Activated CD8-positive, alpha-beta memory T cell treated with anti-CD3 and anti-CD28 coated beads for 24 hours (primary cell): ENCODE results near the gene DNAAF5.

Experiments
- DNase-seq: peaks from one replicate; pipeline ENCODE4 v3.0.0-alpha.2; 2020

DNAAF5 gene

DNA sequence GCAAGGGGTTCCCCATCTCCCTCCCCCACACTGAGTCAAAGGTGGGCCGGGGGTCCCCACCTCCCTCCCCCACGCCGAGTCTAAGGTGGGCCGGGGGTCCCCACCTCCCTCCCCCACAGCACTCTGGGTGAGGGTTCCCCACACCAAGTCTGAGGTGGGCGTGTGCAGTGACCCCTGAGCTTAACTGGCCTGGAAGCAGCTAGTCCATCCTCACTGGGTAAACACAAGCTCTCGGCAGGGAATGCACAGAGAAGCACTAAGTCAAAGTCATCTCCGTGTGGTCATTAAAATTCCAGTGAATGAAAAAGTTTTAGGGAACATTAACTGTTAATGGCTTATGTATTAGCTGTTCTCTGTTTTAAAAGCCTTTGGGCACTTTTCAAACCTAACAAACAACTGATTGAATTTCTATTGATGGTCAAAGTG, 44.3 kb downstream of the DNAAF5 start:
- DNase-seq, result no peak

DNA sequence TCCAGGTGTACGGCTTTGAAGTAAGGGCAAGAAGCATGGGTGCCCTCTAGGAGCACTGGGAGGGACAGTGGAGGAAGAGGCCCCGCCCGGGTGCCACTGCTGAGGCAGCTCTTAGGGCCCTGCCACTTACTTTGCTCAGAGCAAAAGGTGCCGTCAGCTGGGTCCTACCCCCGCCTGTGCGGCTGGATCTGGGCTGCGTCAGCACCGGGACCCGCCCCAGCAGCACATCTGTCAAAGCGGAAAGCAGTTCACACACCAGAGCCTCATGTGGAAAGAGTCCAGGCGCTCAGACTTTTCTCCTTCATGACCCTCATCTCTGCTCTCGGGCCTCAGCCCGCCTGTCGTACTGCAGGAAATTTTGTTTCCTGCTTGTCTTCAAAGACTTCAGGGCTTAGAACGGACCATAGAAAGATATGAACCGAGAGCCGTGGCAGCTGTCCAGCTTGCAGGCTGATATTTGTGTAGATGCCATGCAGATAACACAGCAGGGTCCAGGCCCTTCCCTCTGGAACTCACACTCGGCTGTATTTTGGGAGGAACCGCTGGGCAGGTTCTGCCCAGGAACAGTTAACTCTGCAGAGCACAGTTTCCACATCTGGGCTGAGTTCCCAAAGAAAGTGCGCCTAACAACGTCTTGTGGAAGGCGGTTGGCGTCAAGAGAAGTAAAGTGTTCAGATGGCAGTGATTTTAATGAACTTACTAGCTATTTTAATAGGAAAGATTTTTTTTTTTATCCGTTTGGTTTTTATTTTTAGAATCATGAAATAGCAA, 44.9 kb downstream of the DNAAF5 start:
- DNase-seq, result no peak

DNA sequence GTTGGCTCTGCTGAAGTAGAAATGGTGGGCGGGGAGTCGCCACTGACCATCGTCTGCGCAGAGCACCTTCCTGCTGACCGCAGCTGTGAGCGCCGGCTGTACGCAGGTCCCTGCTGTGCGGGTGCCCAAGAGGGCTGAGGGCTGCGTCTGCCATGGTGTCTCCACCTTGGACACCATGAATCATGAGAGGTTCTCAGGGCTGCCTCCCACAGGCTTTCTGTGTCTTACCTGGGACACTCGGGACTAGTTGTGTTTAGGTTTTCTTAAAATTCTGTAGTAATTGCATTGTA, 45.5 kb downstream of the DNAAF5 start:
- DNase-seq, result no peak

DNA sequence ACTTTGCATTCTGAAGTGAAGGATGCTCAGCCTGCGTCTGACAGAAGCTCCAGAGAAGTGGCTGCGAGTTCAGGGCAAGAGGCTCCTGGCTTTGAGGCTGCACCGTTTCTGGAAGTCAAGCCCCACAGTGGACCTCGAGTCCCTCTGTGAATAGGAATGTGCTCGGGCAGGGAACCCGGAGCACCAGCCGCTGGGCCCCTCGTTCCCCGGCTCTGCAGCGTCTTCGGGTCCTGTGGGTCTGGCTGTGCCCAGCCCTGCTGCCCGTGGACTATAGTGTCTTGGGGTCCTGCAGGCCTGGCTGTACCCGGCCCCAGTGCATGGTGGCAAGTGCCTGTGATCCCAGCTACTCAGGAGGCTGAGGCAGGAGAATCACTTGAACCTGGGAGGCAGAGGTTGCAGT, 45.9 kb downstream of the DNAAF5 start:
- DNase-seq, result no peak

DNA sequence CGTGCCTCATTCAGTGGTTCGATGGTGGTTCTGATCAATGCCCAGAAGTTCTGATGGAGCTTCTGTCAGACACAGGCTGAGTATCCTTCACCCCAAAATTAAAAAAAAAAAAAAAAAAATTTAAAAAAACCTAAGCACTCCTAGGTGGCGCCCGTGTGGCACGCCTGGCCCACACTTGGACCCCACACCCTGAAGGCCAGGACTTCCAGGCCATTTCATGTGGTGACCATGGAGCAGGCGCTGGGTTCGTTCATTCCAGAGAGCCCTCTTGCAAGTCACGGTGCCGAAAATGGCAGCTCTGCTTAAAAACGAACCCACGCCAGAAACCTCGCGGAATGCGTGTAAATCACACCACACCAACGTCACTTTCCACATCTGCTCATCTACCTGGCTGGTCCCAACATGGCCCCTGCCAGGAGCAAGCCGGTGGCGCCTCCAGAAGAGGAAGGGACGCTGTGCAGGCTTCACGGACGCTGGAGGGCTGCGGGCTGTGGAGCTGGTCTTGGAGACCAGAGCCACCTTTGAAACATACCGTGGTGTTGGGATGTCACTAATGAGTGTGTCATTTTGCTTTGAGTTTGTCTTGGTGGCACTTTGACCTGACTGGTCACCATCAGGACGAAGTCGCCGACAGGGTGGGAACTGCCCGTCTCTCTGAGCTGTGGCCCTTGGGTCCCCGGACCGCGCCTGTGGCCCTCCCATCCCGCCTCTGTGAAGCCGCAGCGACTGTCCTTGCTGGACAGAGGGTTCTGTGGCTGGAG, 46.5 kb downstream of the DNAAF5 start:
- DNase-seq, result no peak

DNA sequence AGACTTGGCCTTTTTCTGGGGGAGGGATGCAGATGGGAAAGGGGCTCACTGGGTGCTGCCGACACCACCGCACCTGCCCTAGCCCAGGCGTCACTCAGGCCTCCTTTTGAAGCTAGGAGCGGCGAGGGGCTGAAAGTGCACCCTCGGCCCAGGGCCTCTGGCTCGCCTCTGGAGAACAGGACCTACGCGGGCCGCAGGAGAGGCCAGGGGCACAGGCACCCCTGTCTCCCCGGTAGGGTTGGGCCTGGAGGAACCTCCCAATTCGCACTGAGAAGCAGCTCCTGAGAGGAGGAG, 47.1 kb downstream of the DNAAF5 start:
- DNase-seq, result no peak

DNA sequence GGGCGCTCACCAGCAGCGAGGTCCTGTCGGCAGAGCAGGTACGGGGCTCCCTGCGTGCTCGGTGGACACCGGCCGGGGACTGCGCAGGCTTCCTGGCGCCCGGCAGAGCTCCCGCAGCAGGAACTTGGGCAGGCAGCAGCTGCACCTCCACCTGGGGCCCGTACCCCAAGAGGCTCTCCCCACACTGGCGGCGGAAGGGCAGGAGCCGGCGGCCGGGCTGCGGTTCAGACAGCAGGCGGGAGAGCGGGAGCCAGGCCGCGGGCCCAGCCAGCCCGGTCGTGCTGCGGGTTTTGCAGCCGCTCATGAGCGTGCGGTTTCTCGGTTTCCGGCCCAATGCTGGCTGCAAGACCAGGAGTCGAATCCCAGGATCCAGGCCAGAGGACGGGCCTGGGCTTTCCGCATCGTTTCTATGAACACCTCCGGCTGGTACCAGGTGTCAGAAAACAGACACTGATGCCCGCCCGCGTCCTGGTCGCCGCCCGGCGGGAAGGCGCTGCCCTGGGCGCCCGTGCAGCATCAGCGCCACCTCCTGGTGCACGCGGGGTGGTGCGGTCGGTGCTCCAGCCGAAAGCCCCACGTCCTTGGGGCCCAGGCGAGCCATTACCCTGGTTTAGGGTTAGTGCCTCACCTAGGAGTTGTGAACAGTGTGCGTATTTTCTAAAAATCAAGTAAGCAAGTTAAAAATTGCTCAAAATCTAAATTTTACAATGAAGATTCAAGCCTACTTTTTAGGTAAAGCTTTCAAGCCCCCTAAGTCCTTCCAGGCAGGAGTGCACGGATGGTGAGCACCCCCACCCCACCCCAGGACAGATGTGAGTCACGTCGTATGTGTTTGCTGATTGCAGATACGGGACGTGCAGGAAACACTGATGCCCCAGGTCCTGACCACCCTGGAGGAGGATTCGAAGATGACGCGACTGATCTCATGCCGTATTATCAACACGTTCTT, 47.9 kb downstream of the DNAAF5 start:
- peak; percentile 89 for DNase-seq

DNA sequence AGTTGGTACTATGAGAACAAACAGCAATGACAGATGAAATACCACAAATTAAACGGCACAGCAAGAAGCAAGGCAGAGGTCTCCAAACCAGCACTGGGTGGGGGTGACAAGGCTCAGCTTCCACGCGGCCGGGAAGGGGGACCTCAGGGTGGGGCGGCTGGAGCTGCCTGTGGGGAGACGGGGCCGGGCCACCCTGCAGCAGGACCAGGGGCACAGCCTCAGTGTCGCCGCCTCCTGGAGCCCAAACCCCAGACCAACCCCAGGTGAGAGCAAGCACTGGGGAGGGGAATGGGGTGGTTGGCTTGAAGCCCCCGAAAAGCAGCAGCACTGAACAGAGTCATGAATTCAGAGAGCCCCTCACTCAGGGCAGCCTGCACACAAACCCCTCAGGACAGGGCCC, 49.9 kb downstream of the DNAAF5 start:
- DNase-seq, result no peak

DNA sequence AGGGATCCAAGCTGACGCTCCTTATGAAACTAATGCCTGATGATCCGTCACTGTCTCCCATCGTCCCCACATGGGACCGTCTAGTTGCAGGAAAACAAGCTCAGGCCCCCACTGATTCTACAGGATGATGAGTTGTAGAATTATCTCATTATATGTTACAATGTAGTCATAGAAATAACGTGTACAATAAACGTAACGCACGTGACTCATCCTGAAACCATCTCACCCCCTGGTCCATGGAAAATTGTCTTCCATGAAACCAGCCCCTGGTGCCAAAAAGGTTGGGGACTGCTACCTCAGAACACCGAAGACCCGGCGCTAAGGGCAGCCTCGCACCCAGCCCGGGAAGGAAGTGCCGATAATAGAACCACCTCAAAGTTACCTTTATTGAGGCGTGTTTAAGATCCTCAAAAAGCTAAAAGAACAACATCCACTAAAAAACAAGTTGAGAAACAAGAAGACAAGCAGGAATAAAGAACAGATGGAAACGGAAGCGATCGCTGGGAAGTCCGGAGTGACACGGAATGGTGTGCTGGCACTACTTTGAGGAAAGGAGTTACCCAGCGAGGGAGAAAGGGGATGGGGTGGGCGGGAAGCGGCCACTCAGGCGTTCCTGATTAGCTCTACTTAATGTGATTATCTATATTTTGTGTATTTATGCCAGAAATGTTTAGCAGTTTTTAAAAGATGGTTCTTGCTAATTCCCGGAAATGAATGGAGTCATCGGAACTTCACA, 50.7 kb downstream of the DNAAF5 start:
- no peak for DNase-seq

DNA sequence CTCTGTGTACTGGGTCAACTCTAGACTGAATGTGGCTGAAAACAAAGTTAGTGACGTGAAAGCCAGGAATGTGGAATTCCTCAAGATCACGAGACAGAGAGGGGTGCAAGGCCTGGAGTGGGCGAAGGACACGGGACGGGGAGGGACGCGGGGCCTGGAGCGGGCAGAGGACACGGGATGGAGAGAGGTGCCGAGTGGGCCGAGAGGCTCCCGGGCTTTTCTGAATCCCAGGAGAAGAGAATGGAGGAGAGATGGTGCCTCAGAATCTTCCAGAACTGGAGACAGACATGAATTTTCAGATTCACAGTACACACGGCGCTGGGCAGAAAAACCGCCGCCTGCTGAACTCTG, 51.2 kb downstream of the DNAAF5 start:
- no peak for DNase-seq

DNA sequence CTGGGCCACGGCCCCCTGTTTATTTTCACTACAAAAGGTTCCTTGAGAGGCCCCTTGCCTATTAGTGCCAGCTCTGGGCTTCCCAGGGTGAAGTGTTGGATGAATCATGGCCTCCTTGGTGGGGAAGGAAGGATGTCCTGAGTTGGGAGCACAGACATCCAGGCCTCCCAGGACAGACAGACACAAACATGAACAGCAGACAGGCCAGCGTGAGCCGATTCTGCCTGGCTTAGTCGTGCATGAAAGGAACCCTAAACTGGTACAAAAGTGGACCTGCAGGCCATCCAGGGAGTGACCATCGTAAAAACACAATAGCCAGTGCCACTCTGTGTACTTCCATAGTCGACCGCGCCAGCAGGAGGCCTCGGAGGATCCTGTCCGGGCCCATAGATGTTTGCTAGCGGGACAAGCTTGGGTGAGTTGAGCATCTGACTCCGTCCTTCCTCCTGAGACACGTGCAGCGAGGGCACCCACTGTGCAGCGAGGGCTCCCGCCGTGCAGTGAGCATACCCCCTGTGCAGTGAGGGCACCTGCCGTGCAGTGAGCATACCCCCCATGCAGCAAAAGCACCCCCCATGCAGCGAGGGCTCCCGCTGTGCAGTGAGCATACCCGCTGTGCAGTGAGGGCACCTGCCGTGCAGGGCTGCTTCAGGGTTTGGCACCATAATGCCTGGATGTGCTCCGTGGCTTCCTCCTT, 51.9 kb downstream of the DNAAF5 start:
- DNase-seq, result no peak

DNA sequence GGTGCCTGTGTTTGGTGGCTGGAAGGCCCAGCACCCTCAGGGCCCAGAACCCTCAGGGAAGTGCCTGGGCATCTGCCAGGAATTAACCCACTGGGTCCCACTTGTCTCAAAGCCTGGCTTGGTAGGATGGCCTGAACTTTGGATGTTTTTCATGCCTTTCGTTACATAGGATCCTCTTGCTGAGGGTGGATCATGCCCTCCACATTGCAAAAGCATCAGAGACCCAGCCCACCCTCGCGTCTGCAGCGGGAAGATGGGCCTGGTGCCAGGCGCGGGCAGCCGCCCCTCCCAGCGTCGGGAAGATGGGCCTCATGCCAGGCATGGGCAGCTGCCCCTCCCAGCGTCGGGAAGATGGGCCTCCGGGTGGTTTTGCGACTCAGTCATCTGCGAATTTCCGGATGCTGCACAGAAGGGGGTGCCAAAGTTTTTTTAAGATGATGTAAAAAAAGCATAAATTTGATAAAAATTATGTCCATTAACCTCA, 52.5 kb downstream of the DNAAF5 start:
- DNase-seq, result no peak

DNA sequence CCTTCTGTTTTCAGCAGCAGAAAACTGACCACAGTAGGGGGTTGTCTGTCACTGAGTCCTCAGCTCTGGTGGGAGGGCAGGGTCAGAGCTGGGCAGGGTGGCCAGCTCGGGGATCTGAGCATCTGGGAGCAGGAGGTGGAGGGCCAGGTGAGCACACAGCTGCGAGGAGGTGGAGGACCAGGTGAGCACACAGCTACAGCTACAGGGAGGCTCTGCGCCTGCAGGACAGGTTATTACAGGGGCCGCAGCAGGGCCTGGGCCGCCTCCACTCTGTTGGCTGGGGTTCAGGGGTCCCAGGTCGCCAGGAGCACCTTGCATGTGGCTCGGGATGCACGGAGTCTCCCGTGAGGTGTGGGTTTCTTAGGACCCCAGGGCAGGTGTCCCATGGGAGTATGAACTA, 53.0 kb downstream of the DNAAF5 start:
- DNase-seq, result no peak

DNA sequence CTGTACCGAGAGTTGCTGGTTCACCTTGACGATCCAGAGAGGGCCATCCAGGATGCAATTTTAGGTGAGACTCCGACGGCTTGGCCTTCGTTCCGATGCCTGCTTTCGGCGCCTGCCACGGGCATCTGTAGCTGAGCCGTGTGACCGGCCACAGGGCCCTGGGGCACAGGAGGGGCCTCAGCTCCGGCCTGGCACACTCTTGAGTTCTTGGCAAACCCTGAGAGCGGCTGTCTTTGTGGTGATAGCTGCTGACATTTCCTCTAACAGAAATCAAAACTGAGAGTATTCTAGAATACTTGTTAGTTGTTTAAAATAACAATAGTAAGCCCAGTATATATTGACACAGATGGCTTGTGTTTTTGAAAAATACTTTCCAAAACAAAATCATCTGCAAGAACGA, 53.6 kb downstream of the DNAAF5 start:
- DNase-seq, result no peak

DNA sequence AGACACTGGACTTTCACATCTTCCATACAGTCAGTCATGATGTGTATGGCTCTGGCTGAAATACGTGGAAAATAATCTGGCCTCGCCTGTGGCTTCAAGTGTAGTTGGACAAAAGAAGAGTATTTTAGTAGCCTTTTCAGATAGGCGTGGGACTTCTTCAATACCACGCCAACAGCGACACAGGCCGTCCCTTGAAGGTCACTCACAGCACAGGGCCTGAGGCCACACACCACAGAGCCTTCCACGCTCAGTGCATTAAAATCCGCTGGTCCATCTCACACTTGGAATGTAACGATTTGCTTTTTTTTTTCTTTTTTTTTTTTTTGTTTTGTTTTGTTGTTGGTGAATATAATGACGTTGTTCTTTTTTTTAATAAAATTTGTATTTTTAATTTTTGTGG, 54.0 kb downstream of the DNAAF5 start:
- DNase-seq, result no peak

DNA sequence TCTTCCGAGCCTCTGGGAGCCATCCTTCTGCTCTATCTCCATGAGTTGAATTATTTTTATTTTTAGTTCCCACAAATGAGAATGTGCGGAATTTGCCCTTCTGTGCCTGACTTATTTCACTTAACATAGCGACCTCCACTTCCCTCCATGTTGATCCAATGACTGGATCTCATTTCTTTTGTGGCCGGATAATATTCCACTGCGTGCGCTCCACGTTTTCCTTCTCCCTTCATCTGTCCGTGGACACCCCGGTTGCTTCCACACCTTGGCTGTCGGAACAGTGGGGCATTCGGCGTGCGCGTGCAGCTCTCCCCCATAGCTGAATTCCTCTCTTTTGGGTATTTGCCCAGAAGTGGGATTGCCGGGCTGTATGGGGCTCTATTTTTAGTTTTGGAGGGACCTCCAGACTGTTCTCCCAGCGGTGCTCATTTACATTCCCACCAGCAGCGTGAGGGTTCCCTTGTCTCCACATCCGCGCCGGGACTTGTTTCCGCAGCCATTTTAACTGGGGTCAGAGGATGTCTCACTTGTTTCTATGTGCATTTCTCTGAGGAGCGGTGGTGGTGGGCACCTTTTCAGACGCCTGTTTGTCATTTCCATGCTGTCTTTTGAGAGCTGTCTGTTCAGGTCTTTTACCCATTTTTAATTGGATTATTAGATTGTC, 54.8 kb downstream of the DNAAF5 start:
- DNase-seq, result no peak

DNA sequence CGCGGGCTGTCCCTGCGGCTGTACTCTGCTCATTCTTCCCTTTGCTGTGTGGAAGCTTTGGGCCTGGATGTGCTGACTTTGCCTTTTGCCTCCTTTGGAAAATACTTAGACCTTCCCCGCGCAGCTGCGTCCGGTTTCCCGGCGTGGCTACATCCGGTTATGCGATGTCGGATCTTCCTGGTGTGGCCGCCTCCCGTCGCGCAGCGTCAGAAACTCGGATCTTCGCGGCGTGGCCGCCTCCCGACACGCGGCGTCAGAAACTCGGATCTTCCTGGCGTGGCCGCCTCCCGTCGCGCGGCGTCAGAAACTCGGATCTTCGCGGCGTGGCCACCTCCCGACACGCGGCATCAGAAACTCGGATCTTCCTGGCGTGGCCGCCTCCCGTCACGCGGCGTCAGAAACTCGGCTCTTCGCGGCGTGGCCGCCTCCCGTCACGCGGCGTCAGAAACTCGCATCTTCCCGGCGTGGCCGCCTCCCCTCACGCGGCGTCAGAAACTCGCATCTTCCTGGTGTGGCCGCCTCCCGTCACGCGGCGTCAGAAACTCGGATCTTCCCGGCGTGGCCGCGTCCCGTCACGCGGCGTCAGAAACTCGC, 55.5 kb downstream of the DNAAF5 start:
- DNase-seq, result no peak

DNA sequence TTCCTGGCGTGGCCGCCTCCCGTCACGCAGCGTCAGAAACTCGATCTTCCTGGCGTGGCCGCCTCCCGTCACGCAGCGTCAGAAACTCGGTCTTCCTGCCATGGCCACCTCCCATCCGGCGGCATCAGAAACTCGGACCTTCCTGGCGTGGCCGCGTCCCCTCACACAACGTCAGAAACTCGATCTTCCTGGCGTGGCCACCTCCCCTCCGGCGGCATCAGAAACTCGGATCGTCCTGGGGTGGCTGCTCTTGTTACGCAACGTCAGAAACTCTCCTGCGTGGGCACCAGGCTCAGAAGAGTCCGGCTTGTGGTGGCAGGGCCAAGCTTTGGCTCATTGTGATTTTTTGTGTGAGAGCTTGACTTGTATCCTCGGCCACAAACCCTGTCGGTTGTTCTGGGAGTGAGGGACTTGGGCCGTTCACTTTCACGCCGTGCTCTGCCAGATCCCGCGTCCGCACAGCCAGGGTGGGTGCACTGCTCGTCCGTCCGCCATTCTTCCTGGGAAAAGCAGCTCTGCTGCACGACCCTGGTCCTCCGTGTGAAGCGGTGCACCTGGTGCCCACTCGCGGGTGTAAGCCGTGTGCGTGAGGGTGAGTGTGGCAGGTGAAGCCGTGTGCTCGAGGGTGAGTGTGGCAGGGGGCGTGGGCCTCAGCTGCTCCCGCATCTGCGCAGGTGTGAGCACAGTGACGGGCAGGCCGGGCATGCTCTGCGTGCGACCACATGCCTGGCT, 56.4 kb downstream of the DNAAF5 start:
- DNase-seq, result no peak

DNA sequence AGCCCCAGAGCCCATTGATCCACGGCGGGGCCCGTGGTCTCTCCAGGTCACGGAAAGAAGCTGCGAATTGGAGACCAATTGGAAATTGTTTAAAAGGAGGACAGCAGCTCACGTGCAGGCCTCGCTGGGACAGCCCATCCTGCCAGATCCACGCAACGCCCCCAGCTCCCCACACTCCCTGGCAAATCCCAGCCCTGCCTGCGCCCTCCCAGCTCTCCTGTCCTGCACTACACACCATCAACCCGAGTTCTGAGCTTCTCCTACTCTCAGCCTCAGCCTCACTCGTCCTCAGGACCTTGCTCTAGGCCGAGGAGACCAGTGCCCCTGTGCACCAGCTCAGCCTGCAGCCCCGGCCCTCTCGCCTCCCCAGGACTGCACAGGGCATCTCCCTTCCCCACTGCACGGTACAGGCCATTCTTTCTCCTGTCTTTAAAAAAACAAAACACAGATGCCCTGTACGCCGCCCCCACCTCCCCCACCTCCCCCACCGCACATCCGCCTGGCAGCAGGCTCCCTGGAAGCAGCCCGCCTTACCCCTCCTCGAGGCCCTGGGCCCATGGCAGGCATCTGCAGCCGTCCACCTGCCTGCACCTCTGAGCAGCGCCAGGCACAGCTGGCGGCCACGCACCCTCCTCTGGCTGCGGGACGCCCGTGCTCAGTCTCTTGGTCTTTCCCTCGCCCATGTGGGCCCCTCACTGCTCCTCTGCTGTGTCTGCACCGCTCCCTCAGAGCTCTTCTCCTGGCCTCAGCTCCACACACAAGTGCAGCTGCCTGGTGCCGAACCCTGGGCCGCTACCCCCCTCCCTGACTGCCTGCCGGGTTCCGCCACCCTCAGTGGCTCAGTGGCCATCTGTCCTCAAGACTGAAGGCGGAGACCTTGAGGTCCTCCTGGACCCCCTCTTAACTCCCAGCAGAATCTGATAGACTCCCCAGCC, 57.3 kb downstream of the DNAAF5 start:
- no peak for DNase-seq

DNA sequence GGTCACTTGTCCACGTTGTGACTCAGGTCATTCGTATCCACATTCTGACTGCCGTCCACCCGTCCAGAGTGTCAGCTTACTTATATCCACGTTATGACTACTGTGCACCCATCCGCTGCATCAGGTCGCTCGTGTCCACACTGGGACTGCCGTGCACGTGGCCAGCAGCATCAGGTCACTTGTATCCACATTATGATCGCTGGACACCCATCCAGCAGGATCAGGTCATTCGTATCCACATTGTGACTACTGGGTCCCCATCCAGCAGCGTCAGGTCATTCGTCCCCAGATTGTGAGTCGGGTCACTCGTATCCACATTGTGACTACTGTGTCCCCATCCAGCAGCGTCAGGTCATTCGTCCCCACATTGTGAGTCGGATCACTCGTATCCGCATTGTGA, 58.5 kb downstream of the DNAAF5 start:
- DNase-seq, result no peak
